Liver (tissue), 9 donors: ENCODE results near the gene YIPF1. TPM values are rescaled to one million over a fixed set of nuclear protein-coding genes. Genes with fewer than 3 reads are reported as not detected.

ENCODE experiments used
- DNase-seq: peaks from one replicate; pipeline ENCODE4 v3.0.0-alpha.2; 2017; ENCODE audit warnings: low spot score
- H3K27ac ChIP-seq, 2 donors: one replicate each; pipeline ENCODE4 v1.7.0; 2013; ENCODE audit warnings: inconsistent platforms in 2 of 2, low read length in 2 of 2, control low read depth in 1 of 2, low read depth in 1 of 2, mild to moderate bottlenecking in 1 of 2
- H3K27me3 ChIP-seq, 4 donors: one replicate each; pipeline versions ENCODE4 v1.6.1 to v1.7.0; 2013; ENCODE audit warnings: low read length in 3 of 4, inconsistent platforms in 1 of 4, mild to moderate bottlenecking in 1 of 4, moderate library complexity in 1 of 4; ENCODE audit not compliant: control insufficient read depth in 4 of 4, insufficient read depth in 4 of 4
- H3K36me3 ChIP-seq, 4 donors: one replicate each; pipeline versions ENCODE4 v1.6.1 to v1.7.0; 2013; ENCODE audit warnings: low read length in 3 of 4, mild to moderate bottlenecking in 3 of 4, low read depth in 1 of 4, moderate library complexity in 1 of 4; ENCODE audit not compliant: control insufficient read depth in 4 of 4, insufficient read depth in 3 of 4
- H3K4me1 ChIP-seq, 4 donors: one replicate each; pipeline versions ENCODE4 v1.6.1 to v1.7.0; 2013; ENCODE audit warnings: low read length in 3 of 4, mild to moderate bottlenecking in 3 of 4, moderate library complexity in 1 of 4; ENCODE audit not compliant: control insufficient read depth in 4 of 4, insufficient read depth in 4 of 4
- H3K4me3 ChIP-seq, 3 donors: one replicate each; pipeline versions ENCODE4 v1.6.1 to v1.7.0; 2013; ENCODE audit warnings: low read length in 3 of 3, control low read depth in 1 of 3, low read depth in 1 of 3, mild to moderate bottlenecking in 1 of 3
- H3K9ac ChIP-seq, 2 donors: one replicate each; pipeline ENCODE4 v1.7.0; 2013; ENCODE audit warnings: low read length in 2 of 2, mild to moderate bottlenecking in 2 of 2, moderate library complexity in 2 of 2, control low read depth in 1 of 2, low read depth in 1 of 2
- H3K9me3 ChIP-seq, 4 donors: one replicate each; pipeline versions ENCODE4 v1.6.1 to v1.7.0; 2013; ENCODE audit warnings: low read length in 3 of 4; ENCODE audit not compliant: control insufficient read depth in 4 of 4
- ATF3 ChIP-seq: IDR thresholded peaks from 2 replicates; pipeline ENCODE4 v1.6.1; 2016; ENCODE audit warnings: antibody characterized with exemption
- CTCF ChIP-seq: fragments of 150-350 bp; IDR thresholded peaks from 2 replicates; pipeline ENCODE4 v1.5.1; 2017; ENCODE audit warnings: improper control_type of control experiment, low read depth, low read length; ENCODE audit not compliant: missing input control
- EGR1 ChIP-seq, 2 donors: IDR thresholded peaks; 2 replicates each; pipeline ENCODE4 v1.6.1; 2016 to 2018; ENCODE audit warnings: antibody characterized with exemption in 2 of 2, low read depth in 2 of 2
- FOXA1 ChIP-seq: IDR thresholded peaks from 2 replicates; pipeline ENCODE4 v1.6.1; 2016; ENCODE audit warnings: antibody characterized with exemption
- FOXA2 ChIP-seq: IDR thresholded peaks from 2 replicates; pipeline ENCODE4 v1.6.1; 2016; ENCODE audit warnings: antibody characterized with exemption
- GABPA ChIP-seq, 2 donors: IDR thresholded peaks in 1 of 2; conservative IDR thresholded peaks in 1 of 2; 2 replicates each; pipeline ENCODE4 v1.6.1; 2016; ENCODE audit warnings: antibody characterized with exemption in 2 of 2, mild to moderate bottlenecking in 1 of 2, moderate library complexity in 1 of 2
- HNF4A ChIP-seq, 2 donors: conservative IDR thresholded peaks; 2 replicates each; pipeline ENCODE4 v1.6.1; 2016; ENCODE audit warnings: antibody characterized with exemption in 2 of 2, mild to moderate bottlenecking in 2 of 2
- HNF4G ChIP-seq: IDR thresholded peaks from 2 replicates; pipeline ENCODE4 v1.6.1; 2016; ENCODE audit warnings: antibody characterized with exemption
- JUND ChIP-seq, 2 donors: IDR thresholded peaks; 2 replicates each; pipeline ENCODE4 v1.6.1; 2016; ENCODE audit warnings: antibody characterized with exemption in 2 of 2
- MAX ChIP-seq: IDR thresholded peaks from 2 replicates; pipeline ENCODE4 v1.6.1; 2016; ENCODE audit warnings: antibody characterized with exemption
- NR2F2 ChIP-seq: IDR thresholded peaks from 2 replicates; pipeline ENCODE4 v1.6.1; 2016; ENCODE audit warnings: antibody characterized with exemption
- RAD21 ChIP-seq, 2 donors: IDR thresholded peaks; 2 replicates each; pipeline ENCODE4 v1.6.1; 2016; ENCODE audit warnings: antibody characterized with exemption in 2 of 2, mild to moderate bottlenecking in 2 of 2
- REST ChIP-seq: IDR thresholded peaks from 2 replicates; pipeline ENCODE4 v1.6.1; 2016; ENCODE audit warnings: antibody characterized with exemption, mild to moderate bottlenecking
- RXRA ChIP-seq, 2 donors: IDR thresholded peaks; 2 replicates each; pipeline ENCODE4 v1.6.1; 2017 to 2018; ENCODE audit warnings: antibody characterized with exemption in 2 of 2, mild to moderate bottlenecking in 1 of 2
- SP1 ChIP-seq: IDR thresholded peaks from 2 replicates; pipeline ENCODE4 v1.6.1; 2018; ENCODE audit warnings: antibody characterized with exemption, mild to moderate bottlenecking
- TAF1 ChIP-seq: conservative IDR thresholded peaks from 2 replicates; pipeline ENCODE4 v1.6.1; 2016; ENCODE audit warnings: antibody characterized with exemption, mild to moderate bottlenecking
- YY1 ChIP-seq: IDR thresholded peaks from 2 replicates; pipeline ENCODE4 v1.6.1; 2016; ENCODE audit warnings: antibody characterized with exemption, mild to moderate bottlenecking
- ZBTB33 ChIP-seq: IDR thresholded peaks from 2 replicates; pipeline ENCODE4 v1.6.1; 2016; ENCODE audit warnings: antibody characterized with exemption
- WGBS: extraction: QIAGEN DNeasy Blood & Tissue Kit; methylation state at CpG from one replicate; pipeline ENCODE4 v1.1.7; 2013; 5-methylcytosine and 5-hydroxymethylcytosine counted together
- polyA plus RNA-seq, 2 donors: library from polyadenylated mRNA; stranded (reverse) in 1 of 2; unstranded in 1 of 2; fragments of 200-250 nt in 1 of 2; fragments of >200 nt in 1 of 2; fragmentation: Nextera tagmentation in 1 of 2; extraction: Ambion mirVana in 1 of 2; gene quantifications; one replicate each; pipeline versions ENCODE4 v1.2.1 to v1.2.3, GENCODE V29; 2013 to 2015
- total RNA-seq, 2 donors: library from RNA; depleted of rRNA; stranded (reverse); fragments of >200 nt; gene quantifications; one replicate each; pipeline ENCODE4 v1.2.3, GENCODE V29; 2014
- donor health status: healthy.
- donor health status: healthy.
- donor health status: healthy.
- donor health status: healthy.
- donor health status: healthy.

YIPF1 gene
- total and polyA plus RNA-seq, 4 donors = 19.9 to 29.6 (median 28.1) TPM

- H3K9ac ChIP-seq = peak overlapping the region in 1 of 2 donors; percentile 83
- peaks cover 0 to 15% (median 4%) of the 10 kb centered on the region in 4 donors for H3K4me1 ChIP-seq
- H3K4me3 ChIP-seq = peak overlapping the region in 1 of 3 donors; percentile 91
- TF ChIP-seq FOXA2 = no peak
- peak; percentile 6 for TF ChIP-seq TAF1
- TF ChIP-seq SP1 = peak; percentile 3
- 7% methylated on average over 2 of the region's 2 CpGs for WGBS
- H3K36me3 ChIP-seq = peaks cover 0 to 1% (median 0%) of the 10 kb centered on the region in 4 donors
- H3K27me3 ChIP-seq = no peaks in the 10 kb centered on the region
- peaks cover 0 to 5% (median 2%) of the 10 kb centered on the region in 4 donors for H3K9me3 ChIP-seq
- DNase-seq = no peak
- H3K27ac ChIP-seq = peak overlapping the region; percentile 96 to 100
These were observed 51.0 kb downstream of the YIPF1 start for GRCh38 chr1:53838654-53838974.

GRCh38 chr1:53837924-53838653 is 51.5 kb downstream of the YIPF1 start, which contains the start of gene NDC1:
TSS of gene NDC1 (minus strand) at chr1:53838296. CDS start at chr1:53838261, 35 bp downstream.
- DNase-seq = peak; percentile 88
- peaks cover 0 to 2% (median under 1%) of the 10 kb centered on the region in 4 donors for H3K9me3 ChIP-seq
- no peak for TF ChIP-seq EGR1 (IDR thresholded peaks at IDR 0.05; ENCODE audit: low read depth in 2 of 2)
- peak in 1 of 2 donors; percentile 53 for TF ChIP-seq JUND (IDR thresholded peaks at IDR 0.05)
- peak; percentile 37 to 92 for TF ChIP-seq GABPA (IDR thresholded peaks at IDR 0.05 in 1 of 2, conservative IDR thresholded peaks at IDR 0.05 in 1 of 2)
- peak; percentile 95 for TF ChIP-seq MAX
- peak; percentile 85 for TF ChIP-seq YY1
- TF ChIP-seq ZBTB33 = peak; percentile 90
- peak; percentile 8 for TF ChIP-seq CTCF
- peak; percentile 36 for TF ChIP-seq FOXA1
- TF ChIP-seq REST = peak; percentile 70
- peak; percentile 93 to 98 for TF ChIP-seq HNF4A (conservative IDR thresholded peaks at IDR 0.05)
- TF ChIP-seq NR2F2 = peak; percentile 44
- peak; percentile 46 for TF ChIP-seq TAF1
- TF ChIP-seq RAD21 (IDR thresholded peaks at IDR 0.05) = peak; percentile 13 to 29
- no peak for TF ChIP-seq ATF3
- no peak for TF ChIP-seq FOXA2
- TF ChIP-seq HNF4G = peak; percentile 80
- peak; percentile 92 for TF ChIP-seq SP1
- peak; percentile 72 to 78 for TF ChIP-seq RXRA (IDR thresholded peaks at IDR 0.05)
- peaks cover 0 to 1% (median 0%) of the 10 kb centered on the region in 4 donors for H3K36me3 ChIP-seq
- peak within 1 kb of the TSS; percentile 75 to 91 (median 82) for H3K4me3 ChIP-seq
- WGBS = under 1% methylated on average over 59 of the region's 59 CpGs
- peaks cover 0 to 15% (median 4%) of the 10 kb centered on the region in 4 donors for H3K4me1 ChIP-seq
- peak within 1 kb of the TSS; percentile 78 to 83 for H3K9ac ChIP-seq
- H3K27ac ChIP-seq = peak within 1 kb of the TSS; percentile 96 to 100
- no peaks in the 10 kb centered on the region for H3K27me3 ChIP-seq
